Natural killer cell (primary cell): ENCODE results near the gene STK33. TPM values are rescaled to one million over a fixed set of nuclear protein-coding genes. Genes with fewer than 3 reads are reported as not detected.

Source experiments
- ATAC-seq, 3 donors: fragments of 150-1000 bp in 2 of 3; fragments of 200-7000 bp in 1 of 3; cut with Tn5 transposase; 1 replicate in 1 of 3; 2 replicates in 2 of 3; pipeline ENCODE4 v1.10.0; 2021; ENCODE audit warnings: mild to moderate bottlenecking in 2 of 3, moderate library complexity in 2 of 3
- DNase-seq, 2 donors: peaks; one replicate each; pipeline versions ENCODE4 v3.0.0 to v3.0.0-alpha.2; 2013 to 2021; ENCODE audit warnings: mixed read lengths in 1 of 2
- H3K27ac ChIP-seq: one replicate; pipeline ENCODE4 v1.5.1; 2013; ENCODE audit warnings: mild to moderate bottlenecking, low read length
- H3K27me3 ChIP-seq: one replicate; pipeline ENCODE4 v1.6.1; 2013; ENCODE audit warnings: low read length; ENCODE audit not compliant: control insufficient read depth, insufficient read depth
- H3K36me3 ChIP-seq: one replicate; pipeline ENCODE4 v1.6.1; 2013; ENCODE audit warnings: low read length; ENCODE audit not compliant: control insufficient read depth, insufficient read depth
- H3K4me1 ChIP-seq: one replicate; pipeline ENCODE4 v1.6.1; 2013; ENCODE audit warnings: low read length; ENCODE audit not compliant: control insufficient read depth, insufficient read depth
- H3K4me3 ChIP-seq: one replicate; pipeline ENCODE4 v1.5.1; 2013; ENCODE audit warnings: low read length
- H3K9me3 ChIP-seq: one replicate; pipeline ENCODE4 v1.6.1; 2013; ENCODE audit warnings: low read length; ENCODE audit not compliant: control insufficient read depth, insufficient read depth
- H3K27ac Mint-ChIP-seq, 2 donors: one replicate each; pipeline ENCODE4 v1.8.0; 2022; ENCODE audit warnings: mild to moderate bottlenecking in 2 of 2, mixed read lengths in 2 of 2, moderate library complexity in 1 of 2
- H3K27me3 Mint-ChIP-seq, 2 donors: one replicate each; pipeline ENCODE4 v1.8.0; 2022; ENCODE audit warnings: low read depth in 2 of 2, mixed read lengths in 2 of 2
- H3K36me3 Mint-ChIP-seq: one replicate; pipeline ENCODE4 v1.8.0; 2022; ENCODE audit warnings: mixed read lengths
- H3K4me1 Mint-ChIP-seq, 2 donors: one replicate each; pipeline ENCODE4 v1.8.0; 2022; ENCODE audit warnings: mixed read lengths in 2 of 2
- H3K4me3 Mint-ChIP-seq: one replicate; pipeline ENCODE4 v1.8.0; 2022; ENCODE audit warnings: mild to moderate bottlenecking, moderate library complexity, mixed read lengths
- H3K9me3 Mint-ChIP-seq, 2 donors: one replicate each; pipeline ENCODE4 v1.8.0; 2022; ENCODE audit warnings: mixed read lengths in 2 of 2
- CTCF ChIP-seq: fragments of 200-600 bp; IDR thresholded peaks from one replicate; pipeline ENCODE4 v1.8.0; 2022; ENCODE audit warnings: antibody characterized with exemption
- WGBS: methylation state at CpG from one replicate; pipeline ENCODE4 v1.1.7; 2013; ENCODE audit warnings: missing lambda C conversion rate; ENCODE audit not compliant: insufficient coverage; 5-methylcytosine and 5-hydroxymethylcytosine counted together
- intact Hi-C: fragments of 100-400 bp; cut with micrococcal nuclease; formaldehyde crosslinking; loops from one replicate; pipeline ENCODE4 v1.14.2; 2022
- total RNA-seq, 4 donors: library from RNA; stranded (reverse); fragments of 120-200 nt in 1 of 4; gene quantifications; one replicate each; pipeline versions ENCODE4 v1.2.3 to v1.2.4, GENCODE V29; 2013 to 2022

STK33 gene
- total RNA-seq, 3 donors from 2014 or later (not counting 1 experiment from before 2014, with no cell fraction given): 0.24 TPM; not detected in 2

GRCh38 chr11:8501836-8502235 is 92.2 kb downstream of the STK33 start:
- peaks cover 0 to 3% of the 10 kb centered on the region in 2 donors for H3K27me3 Mint-ChIP-seq
- Histone ChIP-seq H3K27me3 (no peaks in the 10 kb centered on the region), H3K4me3 (no peak overlapping the region), H3K27ac (no peak overlapping the region), H3K9me3 (peaks cover 4% of the 10 kb centered on the region), H3K4me1 (no peaks in the 10 kb centered on the region), H3K36me3 (no peaks in the 10 kb centered on the region)
- H3K36me3 Mint-ChIP-seq: no peaks in the 10 kb centered on the region
- ATAC-seq (no peak), DNase-seq (no peak)
- H3K4me3 Mint-ChIP-seq: no peak overlapping the region
- intact Hi-C loops: no loop called here
- no peak for TF ChIP-seq CTCF
- 89% methylated on average over 1 of the region's 2 CpGs for WGBS
- peaks cover 0 to 3% of the 10 kb centered on the region in 2 donors for H3K9me3 Mint-ChIP-seq
- no peaks in the 10 kb centered on the region for H3K4me1 Mint-ChIP-seq
- H3K27ac Mint-ChIP-seq: no peak overlapping the region

- peaks cover 0 to 5% of the 10 kb centered on the region in 2 donors for H3K27me3 Mint-ChIP-seq
- Histone ChIP-seq H3K27me3 (no peaks in the 10 kb centered on the region), H3K4me3 (no peak overlapping the region), H3K4me1 (no peaks in the 10 kb centered on the region), H3K9me3 (no peaks in the 10 kb centered on the region), H3K36me3 (no peaks in the 10 kb centered on the region), H3K27ac (no peak overlapping the region)
- no peak overlapping the region for H3K4me3 Mint-ChIP-seq
- no peak for ATAC-seq
- H3K4me1 Mint-ChIP-seq: no peaks in the 10 kb centered on the region
- WGBS: 88% methylated on average over 1 of the region's 1 CpG
- H3K27ac Mint-ChIP-seq: no peak overlapping the region
- no peak for DNase-seq
- intact Hi-C loops: loop anchor here (10.0 kb wide), 1 partner anchor 1244 kb away; no protein-coding TSS in a partner anchor
- TF ChIP-seq CTCF: no peak
- no peaks in the 10 kb centered on the region for H3K36me3 Mint-ChIP-seq
- peaks cover 4% of the 10 kb centered on the region in 2 donors for H3K9me3 Mint-ChIP-seq
Observed at GRCh38 chr11:8488395-8488794, 105.6 kb downstream of the STK33 start.

GRCh38 chr11:8487261-8487660 is 106.8 kb downstream of the STK33 start:
- 92% methylated on average over 2 of the region's 2 CpGs for WGBS
- intact Hi-C loops: loop anchor here (10.0 kb wide), 1 partner anchor 1242 kb away; no protein-coding TSS in a partner anchor
- no peaks in the 10 kb centered on the region for H3K27me3 ChIP-seq
- no peak overlapping the region for H3K27ac ChIP-seq
- Mint-ChIP-seq H3K27ac (no peak overlapping the region), H3K27me3 (no peaks in the 10 kb centered on the region), H3K4me3 (no peak overlapping the region), H3K9me3 (peaks cover 0 to 2% of the 10 kb centered on the region in 2 donors), H3K4me1 (no peaks in the 10 kb centered on the region), H3K36me3 (no peaks in the 10 kb centered on the region)
- no peaks in the 10 kb centered on the region for H3K4me1 ChIP-seq
- TF ChIP-seq CTCF: no peak
- H3K36me3 ChIP-seq: no peaks in the 10 kb centered on the region
- no peak overlapping the region for H3K4me3 ChIP-seq
- DNase-seq (no peak), ATAC-seq (no peak)
- H3K9me3 ChIP-seq: no peaks in the 10 kb centered on the region

- TF ChIP-seq CTCF: no peak
- ATAC-seq (no peak), DNase-seq (no peak)
- Histone ChIP-seq H3K27ac (no peak overlapping the region), H3K36me3 (no peaks in the 10 kb centered on the region), H3K9me3 (no peaks in the 10 kb centered on the region), H3K4me3 (no peak overlapping the region), H3K4me1 (no peaks in the 10 kb centered on the region), H3K27me3 (no peaks in the 10 kb centered on the region)
- Mint-ChIP-seq H3K4me1 (no peaks in the 10 kb centered on the region), H3K9me3 (no peaks in the 10 kb centered on the region), H3K27me3 (no peaks in the 10 kb centered on the region), H3K4me3 (no peak overlapping the region), H3K36me3 (no peaks in the 10 kb centered on the region), H3K27ac (no peak overlapping the region)
- intact Hi-C loops: loop anchor here (10.0 kb wide), 1 partner anchor 1239 kb away; no protein-coding TSS in a partner anchor
- WGBS: 93% methylated on average over 1 of the region's 3 CpGs
Observed at GRCh38 chr11:8484251-8484650, 109.8 kb downstream of the STK33 start.
